HK-2 (cell line): Measurements from ENCODE around the gene PDZD2.

Source experiments
- DNase-seq: peaks from one replicate; pipeline ENCODE4 v3.0.0-alpha.2; 2018; ENCODE audit not compliant: unreplicated experiment

The PDZD2 gene

DNA sequence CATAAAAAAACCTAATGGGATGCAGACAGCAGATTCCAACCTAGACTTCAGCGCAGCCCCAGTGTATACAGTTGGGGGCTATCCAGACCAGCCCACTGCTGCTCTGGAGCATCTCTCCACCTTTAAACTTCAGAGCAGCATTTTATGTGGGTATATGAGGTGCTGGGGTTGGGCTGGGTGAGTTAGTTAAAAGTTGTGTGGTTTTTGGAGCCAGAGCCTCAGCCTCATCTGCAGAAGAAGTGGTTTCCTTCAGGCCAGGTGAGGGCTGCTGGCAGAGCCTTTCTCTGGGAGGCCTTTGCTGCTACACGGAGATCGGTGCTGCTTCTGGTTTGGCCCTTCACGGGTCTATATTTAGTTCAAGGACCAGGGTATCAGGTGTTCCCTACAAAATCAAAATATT, 228.3 kb downstream of the PDZD2 start:
- DNase-seq, result no peak

DNA sequence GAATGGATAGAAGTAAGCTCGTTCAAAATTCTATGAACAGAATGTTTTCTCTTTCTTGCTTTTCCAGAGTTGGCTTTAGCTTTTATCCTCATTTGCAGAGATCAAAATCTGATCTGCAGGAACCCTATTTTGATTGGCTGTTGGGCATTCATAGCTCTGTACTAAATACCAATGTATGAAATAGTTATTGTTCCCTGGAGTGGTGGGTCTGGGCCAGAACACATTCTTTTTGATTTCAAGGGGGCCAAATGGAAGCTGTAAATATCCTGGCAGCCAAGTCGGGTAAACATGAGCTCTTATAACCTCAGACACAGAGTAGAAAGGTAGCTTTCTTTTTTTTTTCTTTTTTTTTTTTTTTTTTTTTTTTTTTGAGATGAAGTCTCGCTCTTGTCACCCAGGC, 241.5 kb downstream of the PDZD2 start:
- DNase-seq, result no peak

DNA sequence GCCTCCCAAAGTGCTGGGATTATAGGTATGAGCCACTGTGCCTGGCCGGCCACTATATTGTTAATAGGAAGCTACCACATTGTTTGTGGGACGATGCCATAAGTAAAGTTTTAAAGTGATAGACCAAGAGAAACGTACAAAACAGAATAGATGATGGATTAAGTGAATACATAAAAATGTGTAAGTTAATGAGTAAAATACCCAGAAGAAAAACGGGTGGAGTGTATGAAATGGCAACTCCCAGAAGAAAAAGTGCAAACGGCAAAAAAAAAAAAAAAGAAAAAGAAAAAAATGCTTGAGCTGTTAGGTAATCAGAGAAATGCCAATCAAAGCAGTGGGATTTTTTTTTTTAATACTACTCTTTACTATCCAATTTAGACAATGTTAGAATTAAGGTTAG, 246.0 kb downstream of the PDZD2 start:
- DNase-seq, result no peak

DNA sequence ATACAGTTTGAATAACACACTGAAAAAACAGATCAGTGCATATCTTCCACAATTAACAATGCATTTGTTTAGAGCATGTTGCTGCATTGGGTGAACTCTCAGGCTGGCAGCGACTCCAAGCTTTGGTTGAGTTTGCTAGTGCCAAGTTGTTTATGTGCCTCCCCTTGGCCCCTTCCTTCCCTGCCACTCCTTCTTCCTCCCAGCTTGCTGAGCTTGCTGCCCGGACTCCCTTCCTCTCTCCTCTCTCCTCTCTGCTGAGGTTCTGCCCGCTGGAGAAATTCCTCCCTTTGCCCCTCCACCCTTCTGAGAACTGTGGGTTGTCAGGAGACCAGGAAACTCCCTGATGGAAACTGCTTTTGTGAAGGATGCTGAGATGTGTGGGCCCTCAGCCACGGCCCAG, 247.3 kb downstream of the PDZD2 start:
- DNase-seq, result no peak

DNA sequence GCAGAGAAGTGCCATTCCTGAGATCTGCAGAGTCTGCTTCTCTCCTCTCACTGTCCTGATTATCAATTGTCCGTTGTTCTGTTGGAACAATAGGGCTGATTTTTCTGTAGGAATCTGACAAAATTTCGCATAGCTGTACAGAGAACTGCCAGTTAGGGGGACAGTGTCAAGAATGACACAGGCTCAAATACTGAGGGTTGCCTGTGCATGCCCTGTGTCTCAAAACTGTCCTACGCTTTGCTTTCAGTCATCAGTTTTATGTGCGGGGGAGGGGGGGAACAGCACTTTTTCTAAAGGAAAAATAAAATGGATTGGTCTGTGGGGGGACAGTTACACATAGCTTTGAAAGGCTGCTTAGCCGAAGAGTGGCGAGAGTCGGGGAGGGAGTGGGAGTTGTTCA, 248.6 kb downstream of the PDZD2 start:
- DNase-seq, result no peak

DNA sequence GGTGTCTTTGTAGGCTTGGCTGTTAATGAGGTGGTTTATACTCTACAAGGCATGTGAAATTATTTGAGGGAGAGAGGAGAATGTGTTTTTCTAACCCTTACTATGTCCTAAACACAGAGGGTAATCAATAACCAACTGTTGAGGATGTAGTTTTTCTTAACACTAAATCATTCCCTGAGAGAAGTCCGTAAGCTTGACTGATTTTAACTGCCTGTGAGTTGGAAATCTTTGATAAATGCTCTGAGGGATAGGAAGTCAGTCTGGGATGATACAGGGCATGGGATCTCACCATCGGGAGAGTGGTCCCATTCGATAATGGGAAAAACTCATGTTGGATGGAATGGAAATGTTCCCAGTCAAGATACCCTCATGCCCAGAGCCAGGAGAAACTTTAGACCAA, 249.6 kb downstream of the PDZD2 start:
- no peak for DNase-seq

DNA sequence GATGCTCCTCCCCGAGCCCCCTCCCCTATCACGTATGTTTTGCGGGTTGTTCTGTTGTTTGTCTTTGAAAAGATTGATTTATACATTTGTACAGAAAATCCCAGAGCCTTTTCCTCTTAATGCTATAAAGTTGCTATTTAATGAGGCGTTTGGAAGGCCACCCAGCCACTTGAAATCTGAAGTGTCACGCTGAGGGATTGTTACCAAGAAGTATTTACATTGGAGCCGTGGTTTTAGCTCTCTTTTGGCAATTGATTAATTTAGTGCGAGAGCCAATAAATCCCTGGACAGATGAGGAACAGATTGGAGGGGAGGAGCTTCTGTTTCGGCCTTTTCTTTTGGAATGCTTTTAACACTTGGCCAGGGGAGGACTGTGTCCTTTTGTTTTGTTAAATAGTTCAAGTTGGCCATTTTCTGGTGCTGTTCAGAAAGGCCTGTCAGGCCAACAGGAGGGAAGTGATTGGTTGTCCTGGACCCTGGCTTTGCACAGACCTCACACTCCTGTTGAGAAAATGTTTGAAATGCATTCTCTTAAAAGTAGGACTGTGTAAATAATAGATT, 250.2 kb downstream of the PDZD2 start:
- no peak for DNase-seq

DNA sequence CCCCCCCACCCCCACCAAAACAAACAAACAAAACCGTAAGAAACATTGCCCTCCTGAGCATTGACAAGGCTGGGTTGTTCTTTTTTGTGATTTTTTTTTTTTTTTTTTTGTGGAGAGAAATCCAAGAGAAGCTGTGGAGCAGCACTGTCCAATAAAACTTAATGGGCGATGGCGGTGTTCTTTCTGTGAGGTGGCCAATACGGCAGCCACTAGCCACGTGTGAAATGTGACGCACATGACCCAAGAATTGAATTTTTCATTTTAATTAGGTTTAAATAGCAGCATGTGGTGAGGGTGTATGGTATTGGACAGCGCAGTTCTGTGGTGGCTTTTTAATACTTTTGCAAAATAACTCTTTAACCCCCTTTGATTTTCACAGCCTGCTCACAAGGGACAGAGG, 251.1 kb downstream of the PDZD2 start:
- DNase-seq, result no peak

DNA sequence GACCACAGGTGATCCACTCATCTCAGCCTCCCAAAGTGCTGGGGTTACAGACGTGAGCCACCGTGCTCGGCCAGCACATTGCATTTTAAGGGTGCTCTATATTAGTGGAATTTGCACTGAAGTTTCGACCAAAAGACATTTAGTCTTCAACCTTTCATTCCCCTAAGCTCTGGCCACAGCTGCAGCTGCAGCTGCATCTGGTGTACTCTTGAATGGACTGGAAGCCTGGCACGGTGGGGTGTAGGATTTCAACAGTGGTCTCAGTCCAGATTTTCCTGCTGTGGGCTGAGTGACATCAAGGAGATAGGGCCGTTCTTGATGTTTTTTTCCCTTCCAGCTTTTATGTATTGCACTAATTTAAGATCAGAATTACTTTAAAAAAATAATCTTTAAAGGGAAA, 255.2 kb downstream of the PDZD2 start:
- DNase-seq, result no peak

DNA sequence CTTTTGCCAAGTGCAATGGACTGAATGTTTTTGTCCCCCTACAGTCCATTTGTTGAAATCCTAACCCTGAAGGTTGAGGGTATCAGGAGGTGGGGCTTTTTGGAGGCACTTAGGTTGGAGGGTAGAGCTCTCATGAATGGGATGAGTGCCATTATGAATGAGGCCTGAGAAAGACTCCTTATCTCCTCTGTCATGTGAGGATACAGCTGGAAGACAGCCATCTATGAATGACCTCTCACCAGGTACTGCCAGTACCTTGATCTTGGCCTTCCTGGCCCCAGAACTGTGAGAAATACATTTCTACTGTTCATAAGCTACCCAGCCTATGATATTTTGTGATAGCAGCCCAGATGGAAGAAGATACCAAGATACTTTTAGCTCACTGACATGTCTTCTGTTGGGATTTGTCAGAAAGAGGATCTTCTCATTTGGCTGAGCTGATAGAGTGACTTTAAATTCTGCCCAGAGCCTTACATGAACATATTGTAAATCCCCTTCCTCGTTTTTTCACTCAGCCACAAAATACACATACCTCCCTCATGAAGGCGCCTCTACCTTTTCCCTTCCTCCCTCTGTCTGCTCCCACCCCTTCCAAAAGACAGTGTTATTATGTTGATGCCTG, 256.4 kb downstream of the PDZD2 start:
- no peak for DNase-seq

DNA sequence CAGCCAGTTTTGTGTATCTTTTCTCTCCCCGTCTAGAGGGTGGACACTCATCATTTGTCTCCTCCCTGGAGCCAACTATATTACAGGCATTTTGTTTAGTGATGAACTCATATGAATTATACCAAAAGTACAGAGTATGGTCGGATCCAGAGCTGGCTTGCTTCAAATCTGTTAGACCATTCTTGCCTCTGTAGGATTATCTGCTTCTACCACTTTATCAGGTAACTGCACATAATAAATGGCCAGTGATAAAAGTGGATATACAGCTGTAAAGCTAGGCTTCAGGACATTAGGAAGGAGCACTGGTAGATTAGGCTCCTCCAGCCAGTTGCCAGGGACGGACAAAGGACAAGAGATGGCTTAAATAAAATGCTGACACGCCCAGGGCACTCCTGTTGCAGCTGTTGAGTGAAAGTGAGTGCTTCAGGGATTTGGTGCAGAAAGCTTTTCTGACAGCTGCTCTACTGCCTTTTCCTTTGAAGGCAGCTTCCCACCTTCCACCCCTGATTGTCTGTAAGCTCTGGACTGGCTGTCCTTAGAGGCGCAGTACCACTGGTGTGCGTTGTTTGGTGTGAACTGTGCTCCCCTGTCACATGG, 259.2 kb downstream of the PDZD2 start:
- DNase-seq, result no peak

DNA sequence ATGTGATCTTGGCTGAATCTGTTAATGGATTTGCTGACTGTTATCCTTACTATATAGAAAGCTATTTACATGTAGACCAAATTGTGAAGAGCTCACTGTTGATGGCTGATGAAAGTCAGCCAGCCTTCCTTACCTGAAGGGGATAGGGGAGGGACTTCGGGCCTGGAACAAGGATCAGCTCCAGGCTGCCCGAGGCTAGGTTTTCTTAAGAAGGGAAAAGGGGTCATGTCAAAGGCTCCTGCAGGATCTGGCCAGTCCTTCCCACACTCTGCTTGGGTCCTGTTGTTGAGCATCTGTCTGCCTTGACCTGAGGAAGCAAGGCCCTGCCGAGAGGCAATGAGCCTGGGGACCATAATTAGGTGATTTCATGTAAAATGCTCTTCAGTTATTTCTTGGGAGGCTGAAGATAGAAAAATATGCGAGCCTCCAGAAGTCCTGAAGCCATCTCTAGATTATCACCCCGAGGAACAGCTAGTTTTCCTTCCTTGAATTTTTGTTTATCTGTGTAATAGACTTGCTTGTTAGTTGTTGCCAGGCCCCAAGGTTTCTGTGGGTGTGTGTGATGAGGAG, 261.4 kb downstream of the PDZD2 start:
- DNase-seq, result no peak

DNA sequence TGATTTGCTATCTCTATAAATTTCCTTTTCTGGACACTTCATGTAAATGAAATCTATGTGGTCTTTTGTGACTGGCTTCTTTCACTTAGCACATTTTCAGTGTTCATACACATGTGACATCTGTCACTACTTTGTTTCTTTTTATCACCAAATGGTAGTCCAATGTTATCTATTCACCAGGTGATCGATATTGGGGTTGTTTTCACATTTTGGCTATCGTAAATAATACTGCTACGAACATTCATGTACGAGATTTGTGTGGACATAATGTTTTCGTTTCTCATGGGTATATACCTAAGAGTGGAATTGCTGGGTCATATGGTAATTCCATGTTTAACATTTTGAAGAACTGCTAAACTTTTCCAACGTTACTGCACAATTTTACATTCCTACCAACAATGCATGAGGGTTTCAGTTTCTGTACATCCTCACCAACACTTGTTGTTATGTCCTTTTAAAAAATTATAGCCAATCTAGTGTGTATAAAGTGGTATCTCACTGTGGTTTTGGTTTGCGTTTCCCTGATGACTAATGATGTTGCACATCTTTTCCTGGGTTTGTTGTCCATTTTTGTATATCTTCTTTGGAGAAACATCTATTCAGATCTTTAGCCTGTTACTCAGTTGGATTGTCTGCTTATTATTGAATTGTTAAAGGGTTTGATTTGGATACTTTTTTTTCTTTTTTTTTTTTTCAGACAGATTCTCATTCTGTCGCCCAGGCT, 263.0 kb downstream of the PDZD2 start:
- no peak for DNase-seq

DNA sequence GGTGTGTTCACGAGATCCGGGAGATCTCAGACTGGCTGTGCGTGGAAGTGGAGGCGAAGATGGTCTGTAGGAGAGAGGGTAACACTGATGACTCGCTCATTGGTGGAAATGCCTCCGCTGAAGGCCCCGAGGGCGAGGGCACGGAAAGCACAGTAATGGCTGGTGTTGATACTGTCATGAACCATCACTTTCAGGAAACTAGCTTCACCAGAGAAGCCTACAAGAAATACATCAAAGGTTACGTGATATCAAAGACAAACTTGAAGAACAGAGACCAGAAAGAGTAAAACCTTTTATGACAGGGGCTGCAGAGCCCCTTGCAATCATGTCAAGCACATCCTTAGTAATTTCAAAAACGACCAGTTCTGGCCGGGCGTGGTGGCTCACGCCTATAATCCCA, 269.5 kb downstream of the PDZD2 start:
- DNase-seq, result no peak

DNA sequence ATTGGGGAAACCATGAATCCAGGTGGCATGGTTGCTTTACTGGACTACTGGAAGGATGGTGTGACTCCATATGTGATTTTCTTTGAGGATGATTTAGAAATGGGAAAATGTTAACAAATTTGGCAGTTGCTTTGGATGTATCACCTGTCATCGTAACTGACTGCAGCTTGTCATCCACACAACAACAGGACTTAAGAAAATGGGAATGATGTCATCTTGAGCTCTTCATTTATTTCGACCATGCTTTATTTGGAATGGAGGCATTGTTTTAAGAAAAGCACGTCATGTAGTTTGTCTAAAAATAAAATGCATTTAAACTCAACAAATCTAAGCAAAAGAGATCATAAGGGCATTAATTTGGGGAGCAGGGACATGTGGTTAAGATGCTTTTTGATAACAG, 270.1 kb downstream of the PDZD2 start:
- DNase-seq, result no peak

DNA sequence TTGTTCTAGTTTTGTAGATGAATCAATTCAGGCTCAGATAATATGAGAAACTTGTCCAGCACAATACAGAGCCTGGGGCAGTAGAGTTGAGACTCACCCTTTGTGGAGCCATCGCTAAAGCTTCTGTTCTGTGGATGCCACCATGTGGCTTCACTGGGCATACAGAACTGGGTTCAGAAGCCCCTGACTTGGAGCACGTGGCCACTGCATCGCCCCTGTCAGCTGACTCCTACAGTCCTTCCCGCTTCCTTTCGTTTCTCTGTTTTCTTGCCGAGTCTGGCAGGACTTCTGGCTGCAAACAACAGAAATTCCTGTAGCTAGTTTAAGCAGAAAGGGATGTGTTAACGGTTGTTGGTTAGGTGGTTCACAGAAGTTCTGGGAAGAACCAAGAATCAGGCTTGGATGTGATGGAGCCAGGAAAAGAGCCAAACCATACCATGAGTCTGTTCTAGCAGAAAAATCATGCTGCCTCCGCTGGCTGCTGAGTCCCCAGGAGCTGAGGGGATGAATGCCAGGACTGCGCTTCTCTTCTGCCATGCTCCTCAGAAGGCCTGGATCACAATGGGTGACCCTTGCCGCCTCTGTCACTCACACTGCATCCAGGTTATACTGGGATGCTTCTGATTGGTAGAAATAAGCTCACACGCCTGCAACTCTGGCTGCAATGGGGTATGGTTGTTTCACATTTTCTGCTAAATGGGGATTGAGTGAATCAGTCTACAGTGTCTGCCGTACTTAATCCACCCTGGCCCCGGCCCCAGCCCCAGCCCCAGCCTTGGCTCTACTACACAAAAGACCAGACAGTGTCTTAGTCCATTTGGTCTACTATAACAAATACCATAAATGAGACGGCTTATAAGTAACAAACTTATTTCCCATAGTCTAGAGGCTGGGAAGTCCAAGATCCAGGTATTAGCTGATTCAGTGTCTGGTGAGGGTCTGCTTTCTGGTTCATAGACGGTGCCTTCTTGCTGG, 272.6 kb downstream of the PDZD2 start:
- DNase-seq, result no peak

DNA sequence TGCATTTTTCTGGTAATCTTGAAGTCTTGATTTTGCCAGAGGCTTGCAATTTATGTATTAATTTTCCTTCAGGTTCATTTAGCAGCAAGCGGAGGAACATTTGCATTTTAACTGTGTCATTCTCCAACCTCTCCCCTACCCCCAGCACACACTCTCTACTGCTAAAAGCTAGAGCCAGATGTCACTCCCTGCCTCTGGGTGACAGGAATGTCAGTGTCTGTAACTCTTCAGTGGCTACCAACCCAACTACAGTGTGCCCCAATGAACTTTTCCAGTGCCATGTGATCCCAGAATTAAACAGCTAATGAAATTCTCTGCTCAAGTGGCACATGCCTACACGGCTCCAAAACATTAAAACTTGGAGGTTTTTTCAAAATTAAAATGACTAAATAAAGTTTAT, 274.9 kb downstream of the PDZD2 start:
- no peak for DNase-seq

DNA sequence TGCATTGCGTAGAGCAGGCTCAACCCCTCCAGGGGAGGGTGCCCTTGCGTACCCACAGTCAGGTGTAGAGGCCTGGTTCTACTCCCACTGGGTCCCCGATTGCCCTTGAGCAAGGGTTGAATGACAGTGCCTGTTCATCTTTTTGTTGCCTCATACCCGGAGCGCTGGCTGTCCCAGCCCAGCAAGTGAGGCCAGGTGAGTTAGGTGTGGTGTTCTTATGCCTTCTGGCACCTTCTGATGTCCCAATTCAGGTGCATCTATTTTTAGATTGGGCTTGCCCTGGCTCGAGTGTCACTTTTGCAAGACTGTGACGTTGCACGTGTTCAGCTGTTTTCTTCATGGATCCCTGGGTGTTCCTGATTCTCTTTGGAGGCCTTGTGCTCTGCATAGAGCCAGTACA, 277.4 kb downstream of the PDZD2 start:
- no peak for DNase-seq

DNA sequence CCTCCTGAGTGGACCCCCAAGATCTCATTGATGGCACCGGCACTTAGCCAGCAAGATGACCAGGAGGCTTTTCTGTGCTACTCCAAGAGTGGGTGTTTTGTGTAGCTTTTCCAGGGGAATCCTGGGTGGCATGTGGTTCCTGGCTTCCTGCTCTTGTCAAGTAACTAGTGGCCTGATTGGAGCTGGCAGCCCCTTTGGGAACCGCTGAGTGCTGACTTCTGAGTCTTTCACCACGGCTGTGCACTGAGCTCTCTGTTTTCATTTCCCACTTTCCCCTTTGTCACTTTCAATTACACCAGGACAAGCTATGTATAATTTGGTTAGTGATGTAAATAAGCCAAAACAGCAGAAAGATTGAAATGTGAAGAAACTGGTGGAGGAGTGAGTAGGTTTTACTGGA, 279.8 kb downstream of the PDZD2 start:
- DNase-seq, result no peak

DNA sequence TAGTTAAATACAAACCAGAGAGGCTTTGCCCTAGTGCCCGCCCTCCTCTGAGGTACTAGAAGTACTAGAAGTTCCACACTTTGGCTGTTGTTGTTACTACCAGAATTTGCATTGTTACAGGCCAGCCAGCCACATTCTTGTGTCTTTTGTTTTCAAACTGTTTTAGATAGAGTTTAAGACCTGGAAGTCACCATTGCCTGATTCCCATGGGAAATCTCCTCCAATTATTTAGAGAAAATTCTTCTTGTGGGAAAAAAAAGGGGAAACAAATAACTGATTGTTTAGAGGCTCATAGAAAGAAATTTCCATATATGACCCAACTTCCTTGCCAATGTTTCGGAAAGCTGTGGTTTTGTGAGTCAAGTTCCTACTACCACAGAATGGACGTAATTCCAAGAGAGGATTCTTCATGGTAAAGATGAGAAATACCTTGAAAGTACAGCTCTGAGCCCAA, 282.9 kb downstream of the PDZD2 start:
- DNase-seq, result no peak

DNA sequence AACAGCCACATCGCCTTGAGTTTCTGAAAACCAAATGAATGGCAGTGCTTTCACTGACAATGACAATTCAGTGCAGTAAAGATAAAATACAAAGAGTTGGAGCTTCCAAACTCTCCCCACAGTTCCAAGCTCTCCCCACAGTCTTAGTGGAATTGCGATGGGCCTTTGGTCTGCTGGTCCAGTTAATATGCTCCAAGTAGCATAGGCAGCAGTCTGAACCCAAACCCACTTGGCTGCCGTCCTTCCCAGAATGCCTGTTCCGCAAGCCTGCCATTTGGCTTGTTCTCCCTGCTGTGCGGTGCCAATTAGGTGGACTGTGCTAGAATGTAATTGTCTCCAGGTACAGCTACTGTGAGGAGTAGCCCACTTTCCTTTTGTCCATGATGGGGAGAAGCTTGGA, 285.1 kb downstream of the PDZD2 start:
- DNase-seq, result no peak

DNA sequence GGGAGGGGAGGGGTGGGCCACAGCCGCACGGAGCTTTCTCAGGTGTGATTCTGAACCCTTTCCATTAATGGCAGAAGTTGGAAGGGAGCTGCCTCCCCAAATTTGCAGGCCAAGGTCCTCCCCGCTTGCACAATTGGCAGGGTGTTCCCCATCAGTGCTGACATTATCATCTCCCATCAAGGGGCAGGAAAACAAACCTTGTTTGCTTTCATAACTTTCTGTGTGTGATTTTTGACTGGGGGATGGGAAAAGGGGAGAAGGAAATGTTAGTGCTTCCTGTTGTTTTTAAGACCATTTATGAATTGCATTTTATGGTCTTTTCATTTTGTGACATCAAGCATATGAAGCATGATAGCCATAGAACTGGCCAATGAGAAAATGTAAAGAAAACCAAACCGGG, 292.9 kb downstream of the PDZD2 start:
- no peak for DNase-seq
